ENCODE results near the gene SLC12A3.
"Not testable (repeated sequence)": the region's sequence is repeated elsewhere in the genome, so short reads cannot be mapped to it uniquely, and the experiment has no call there.

The SLC12A3 gene

DNA sequence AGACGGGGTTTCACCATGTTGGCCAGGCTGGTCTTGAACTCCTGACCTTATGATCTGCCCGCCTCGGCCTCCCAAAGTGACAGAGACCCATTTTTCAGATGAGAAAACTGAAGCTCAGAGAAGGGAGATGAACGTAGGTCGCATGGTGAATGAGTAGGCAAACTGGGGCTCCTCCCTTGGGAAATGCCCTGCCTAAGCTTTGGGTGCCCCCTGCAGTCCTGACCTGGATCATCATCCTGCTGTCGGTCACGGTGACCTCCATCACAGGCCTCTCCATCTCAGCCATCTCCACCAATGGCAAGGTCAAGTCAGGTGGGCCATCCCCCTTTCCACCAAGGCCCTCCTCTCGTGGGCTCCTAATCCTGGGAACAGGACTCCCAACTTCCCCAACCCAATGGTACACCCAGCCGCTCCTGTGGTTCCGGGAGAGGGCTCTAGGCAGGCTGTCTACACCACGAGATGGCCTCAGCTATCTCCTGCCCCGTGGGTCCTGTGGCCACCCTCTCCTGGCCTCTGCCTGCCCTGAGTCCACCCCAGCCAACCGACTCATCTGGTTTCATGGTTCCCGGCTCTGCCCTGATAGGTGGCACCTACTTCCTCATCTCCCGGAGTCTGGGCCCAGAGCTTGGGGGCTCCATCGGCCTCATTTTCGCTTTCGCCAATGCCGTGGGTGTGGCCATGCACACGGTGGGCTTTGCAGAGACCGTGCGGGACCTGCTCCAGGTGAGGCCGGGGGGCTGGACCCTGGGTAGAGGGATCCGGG, 4.7 kb downstream of the SLC12A3 start:
- DNase-seq: no peak

DNA sequence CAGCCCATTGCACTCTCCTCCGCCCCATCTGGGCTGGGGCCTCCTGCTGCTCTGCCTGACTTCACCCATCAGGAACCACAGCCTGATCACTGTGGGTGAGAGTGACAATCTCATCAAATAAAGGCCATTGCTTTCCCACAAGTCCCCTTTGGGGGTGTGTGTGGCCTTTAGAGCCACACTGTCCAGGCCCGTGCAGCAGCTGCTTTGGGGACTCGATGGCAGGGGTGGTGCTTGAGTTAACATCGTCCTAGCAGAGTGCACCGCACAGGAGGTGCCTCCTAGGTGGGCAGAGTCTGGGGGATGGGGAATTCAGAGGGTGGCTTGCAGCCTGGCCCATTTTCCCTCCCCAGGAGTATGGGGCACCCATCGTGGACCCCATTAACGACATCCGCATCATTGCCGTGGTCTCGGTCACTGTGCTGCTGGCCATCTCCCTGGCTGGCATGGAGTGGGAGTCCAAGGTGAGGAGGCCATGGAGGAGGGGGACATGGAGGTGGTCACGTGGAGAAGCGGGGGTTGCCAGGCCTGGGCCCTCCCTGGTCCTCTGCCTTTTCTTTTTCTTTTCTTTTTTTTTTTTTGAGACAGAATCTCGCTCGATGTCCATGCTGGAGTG, 5.4 kb downstream of the SLC12A3 start:
- DNase-seq: no peak

DNA sequence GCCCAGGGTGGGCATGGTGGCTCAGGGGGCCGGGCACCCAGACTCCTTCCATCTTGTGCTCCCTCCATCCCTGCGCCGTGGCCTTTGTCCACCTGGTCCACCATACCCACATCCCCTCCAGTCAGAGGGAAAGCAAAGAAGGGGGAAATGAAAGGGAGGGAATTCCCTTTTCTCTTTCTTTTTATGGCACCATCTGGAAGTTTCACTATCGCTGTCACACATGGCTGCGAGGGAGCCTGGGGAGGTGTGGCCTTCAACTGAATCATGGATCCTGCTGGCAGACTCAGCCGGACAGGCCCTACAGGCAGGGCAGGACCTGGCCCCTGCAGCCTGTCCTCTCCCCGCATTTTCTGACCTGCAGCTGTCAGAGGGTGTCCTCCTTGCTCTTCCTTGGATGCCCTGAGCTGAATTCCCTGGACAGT, 6.2 kb downstream of the SLC12A3 start:
- no peak for DNase-seq

DNA sequence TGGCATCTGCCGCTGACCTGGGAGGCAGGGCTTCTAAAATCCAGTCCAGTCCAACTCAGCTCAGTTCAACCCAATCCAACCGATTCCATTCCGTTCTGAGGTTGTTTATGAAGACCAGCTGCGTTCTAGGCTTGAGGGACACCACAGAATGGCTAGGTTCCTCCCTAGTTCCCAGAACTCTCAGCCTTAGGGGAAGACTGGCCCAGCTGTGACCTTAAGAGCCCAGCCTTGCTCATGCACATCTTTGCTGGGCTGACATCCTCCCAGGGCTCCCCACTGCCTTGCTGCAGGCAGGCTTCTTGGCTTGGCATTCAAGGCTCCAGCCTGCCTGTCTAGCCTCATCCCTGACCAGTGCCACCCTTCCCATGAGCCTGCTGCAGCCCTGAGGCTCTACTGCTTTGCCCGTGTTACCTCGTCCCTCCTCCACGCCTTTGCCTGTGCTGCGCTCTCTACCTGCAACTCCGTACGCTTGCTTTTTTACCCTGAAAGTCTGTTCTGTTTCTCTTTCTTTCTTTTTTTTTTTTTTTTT, 7.9 kb downstream of the SLC12A3 start:
- DNase-seq: no peak

DNA sequence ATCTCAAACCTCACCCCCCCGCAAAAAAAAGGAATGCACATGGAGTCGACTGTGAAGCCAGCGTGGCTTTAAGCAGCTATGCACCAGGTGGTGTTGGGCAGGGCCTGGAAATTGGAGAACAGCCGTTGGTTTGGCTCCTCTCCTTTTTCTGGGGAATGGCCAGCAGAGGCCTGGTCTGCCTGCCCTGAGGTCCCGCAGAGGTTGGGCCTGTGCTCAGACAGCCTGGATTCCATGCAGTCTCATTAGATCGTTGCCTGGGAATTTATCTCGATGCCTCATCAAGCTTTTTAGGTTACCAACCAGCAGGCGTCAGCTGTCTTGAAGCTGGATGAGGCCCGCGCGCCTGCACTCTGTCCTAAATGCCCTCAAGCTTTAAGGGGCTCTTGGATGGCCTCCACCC, 9.8 kb downstream of the SLC12A3 start:
- no peak for DNase-seq

DNA sequence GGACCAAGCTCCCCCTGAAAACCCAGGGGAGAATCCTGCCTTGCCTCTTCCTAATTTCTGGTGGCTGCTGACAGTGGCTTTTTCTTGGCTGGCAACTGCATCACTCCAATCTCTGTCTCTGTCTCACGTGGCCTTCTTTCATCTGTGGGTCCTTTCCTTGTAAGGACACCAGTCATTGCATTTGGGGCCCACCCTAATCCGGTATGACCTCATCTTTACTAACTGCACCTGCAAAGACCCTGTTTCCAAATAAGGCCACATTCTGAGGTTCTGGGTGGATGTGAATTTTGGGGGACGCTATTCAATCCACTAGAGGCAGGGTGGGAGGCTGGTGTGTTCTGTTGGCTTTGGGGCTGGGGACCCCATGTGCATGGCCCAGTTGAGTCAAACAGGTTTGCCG, 11.0 kb downstream of the SLC12A3 start:
- DNase-seq: no peak

DNA sequence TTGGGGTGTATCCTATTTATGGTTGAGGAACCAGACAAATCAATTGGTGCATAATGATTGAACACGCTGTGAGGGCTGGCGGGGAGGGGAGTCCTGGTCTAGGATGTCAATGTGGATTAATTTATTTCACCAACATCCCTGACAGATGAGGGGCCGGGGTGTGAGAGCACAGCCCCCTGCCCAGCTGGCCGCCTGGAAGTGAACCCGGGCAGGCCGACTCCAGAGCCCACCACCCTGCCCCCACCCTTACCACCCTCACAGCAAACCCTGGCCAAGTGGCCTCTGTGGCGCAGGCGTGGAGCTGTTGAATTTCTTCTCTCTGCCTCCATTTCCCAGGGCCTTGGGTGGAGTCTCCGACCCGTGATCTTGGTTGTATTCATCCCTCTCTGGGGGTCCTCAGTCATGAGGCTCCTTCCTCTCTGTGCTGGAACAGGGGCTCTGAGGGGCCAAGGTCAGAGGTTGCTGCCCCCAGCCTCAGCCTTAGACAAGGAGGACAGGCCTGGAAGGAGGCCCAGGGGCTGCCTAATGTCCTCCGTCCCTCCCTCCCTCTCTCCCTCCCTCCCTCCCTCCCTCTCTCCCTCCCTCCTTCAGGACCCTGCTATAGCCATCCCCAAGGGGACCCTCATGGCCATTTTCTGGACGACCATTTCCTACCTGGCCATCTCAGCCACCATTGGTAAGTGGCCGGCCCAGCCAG, 12.6 kb downstream of the SLC12A3 start:
- no peak for DNase-seq

DNA sequence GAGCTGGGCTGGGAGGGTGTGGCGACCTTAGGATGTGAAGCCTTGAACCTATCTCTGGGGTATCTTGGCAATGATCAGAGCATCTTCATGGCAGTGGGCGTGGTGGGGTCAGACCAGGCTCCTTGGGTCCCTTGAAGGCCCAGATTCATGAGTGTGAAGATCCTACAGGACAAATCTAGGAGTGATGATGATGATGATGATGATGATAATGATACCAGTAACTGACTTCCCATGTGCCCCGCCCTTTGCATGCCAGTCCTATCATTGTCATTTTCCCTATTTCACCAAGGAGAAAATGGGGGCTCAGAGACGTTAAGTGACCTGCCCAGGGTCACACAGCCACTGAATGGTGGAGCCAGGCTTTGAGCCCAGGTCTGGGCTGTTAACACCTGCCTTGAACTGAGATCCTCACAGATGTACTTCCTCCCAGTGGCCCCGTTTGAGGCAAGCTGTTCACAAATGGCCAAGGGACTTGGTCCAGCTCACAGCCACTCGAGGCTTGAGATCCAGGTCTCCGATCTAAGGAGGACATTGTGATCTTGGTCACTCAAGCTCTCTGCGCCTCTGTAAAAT, 13.4 kb downstream of the SLC12A3 start:
- no peak for DNase-seq

DNA sequence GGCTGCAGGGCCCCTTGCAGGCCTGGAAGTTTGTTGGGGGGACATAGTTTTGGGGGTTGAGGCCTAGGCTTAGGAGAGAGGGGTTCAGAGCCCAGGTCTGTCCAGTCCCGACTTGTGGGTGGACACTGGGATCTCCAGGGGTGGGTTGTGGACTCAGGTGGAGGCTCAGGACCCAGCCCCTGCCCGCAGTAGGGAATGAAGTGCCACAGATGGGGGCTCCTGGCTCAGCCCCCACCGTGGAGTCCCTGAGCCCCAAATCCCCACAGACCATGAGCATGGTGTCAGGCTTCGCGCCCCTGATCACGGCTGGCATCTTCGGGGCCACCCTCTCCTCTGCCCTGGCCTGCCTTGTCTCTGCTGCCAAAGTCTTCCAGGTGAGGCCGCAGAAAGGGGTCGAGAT, 14.3 kb downstream of the SLC12A3 start:
- no peak for DNase-seq

DNA sequence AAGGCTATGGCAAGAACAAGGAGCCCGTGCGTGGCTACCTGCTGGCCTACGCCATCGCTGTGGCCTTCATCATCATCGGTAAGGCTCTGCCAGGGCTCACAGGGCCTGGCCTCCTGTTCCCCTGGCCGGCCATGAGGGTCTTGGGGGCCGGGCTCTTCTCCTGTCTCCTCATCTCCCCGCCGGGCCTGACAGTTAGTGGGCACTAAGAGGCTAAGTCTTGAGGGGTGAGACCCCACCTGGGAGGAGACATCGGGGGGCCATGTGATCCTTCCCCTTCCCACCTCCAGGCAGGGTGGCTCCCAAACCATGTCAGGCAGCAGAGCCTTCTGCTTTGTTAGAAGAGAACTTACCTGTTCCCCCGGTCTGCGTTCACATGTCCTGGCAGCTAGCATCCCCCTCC, 15.2 kb downstream of the SLC12A3 start:
- no peak for DNase-seq

DNA sequence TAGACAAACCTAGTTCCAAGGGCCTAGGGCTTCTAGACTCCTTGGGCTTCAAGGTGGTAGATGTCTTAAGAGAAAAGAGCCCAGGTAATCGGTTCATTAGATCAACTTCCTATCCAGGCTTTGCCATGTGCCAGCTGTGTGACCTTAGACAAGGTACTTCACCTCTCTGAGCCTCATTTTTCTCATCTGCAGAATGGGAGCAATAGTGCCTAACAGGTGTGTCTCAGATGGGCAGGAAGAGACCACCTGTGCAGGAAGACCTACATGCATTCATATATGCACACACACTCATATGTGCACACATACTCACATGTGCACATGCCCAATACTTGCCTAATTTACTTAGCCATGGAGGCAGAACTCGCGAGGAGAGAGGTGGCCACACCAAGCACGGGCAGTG, 15.7 kb downstream of the SLC12A3 start:
- DNase-seq: no peak

DNA sequence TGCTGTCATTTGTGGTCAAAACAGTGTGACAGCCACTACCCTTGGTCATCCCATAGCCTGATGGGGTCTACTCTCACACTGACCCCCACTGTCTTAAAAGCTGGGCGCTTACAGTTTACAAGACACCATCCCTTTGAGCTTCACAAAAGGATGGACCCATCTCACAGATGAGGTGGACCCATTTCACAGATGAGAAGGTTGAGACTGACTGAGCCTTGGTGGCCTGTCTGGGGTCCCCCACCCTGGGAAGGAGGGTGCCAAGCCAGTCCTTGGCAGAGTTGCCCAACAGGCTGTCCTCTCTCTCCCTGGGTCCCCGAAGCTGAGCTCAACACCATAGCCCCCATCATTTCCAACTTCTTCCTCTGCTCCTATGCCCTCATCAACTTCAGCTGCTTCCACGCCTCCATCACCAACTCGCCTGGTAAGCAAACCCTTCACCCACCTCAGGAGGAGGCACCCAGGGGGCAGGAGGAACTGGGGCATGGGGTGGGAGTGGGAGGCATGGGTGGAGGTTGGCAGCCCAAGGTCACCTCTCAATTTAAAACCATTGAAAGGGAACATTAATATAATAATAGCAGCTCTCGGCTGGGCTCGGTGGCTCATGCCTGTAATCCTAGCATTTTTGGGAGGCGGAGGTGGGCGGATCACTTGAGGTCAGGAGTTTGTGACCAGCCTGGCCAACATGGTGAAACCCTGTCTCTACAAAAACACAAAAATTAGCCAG, 17.2 kb downstream of the SLC12A3 start:
- no peak for DNase-seq

DNA sequence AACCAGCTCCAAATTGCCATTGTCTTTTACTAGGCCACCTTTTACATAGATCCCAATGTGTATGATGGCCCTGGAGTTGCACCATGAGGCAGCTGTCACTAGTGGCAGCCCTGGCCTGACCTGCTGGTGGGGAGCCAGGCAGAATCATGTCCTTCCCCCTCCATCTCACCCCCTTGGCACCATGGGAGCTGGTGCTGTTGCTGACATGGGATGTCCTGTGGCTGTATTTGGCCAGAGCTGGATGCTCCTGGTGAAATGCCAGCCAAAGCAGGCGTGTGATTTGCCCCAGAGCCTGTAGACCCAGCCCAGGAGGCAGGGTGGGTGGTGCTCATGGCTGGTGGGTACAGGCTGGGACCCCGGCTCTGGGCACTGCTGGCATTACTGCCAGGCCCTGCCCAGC, 18.6 kb downstream of the SLC12A3 start:
- no peak for DNase-seq

DNA sequence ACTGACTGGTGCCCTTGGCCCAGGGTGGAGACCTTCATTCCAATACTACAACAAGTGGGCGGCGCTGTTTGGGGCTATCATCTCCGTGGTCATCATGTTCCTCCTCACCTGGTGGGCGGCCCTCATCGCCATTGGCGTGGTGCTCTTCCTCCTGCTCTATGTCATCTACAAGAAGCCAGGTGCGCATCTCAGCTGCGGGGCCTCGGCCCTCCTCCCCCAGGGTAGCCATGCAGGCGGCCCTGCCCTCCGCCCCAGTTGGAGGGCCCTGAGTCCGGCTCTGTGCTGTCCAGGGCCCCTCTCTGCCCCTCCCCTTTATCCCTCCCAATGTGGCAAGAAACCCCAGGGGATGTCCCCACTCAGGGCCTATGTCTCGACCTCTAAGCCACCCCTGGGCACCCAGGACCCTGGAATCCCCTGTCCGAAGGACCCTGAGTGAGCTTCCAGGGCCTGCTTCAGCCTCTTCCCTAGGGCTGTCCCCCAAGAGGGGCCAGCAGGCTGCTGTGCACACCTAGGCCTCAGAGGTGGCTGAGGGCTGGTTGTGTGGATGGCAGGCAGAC, 19.1 kb downstream of the SLC12A3 start:
- no peak for DNase-seq

DNA sequence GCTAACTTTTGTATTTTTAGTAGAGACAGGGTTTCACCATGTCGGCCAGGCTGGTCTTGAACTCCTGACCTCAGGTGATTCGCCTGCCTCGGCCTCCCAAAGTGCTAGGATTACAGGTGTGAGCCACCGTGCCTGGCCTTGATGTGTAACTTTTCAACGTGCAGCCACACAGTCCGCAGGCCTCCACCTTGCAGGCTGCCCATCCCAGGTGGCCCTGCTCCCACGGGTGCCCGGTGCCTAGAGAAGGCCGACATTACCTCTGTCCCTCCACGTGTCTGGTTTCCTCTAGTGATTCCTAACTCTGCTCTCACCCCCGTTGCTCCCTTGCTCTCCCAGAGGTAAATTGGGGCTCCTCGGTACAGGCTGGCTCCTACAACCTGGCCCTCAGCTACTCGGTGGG, 19.9 kb downstream of the SLC12A3 start:
- not testable (repeated sequence) for DNase-seq

DNA sequence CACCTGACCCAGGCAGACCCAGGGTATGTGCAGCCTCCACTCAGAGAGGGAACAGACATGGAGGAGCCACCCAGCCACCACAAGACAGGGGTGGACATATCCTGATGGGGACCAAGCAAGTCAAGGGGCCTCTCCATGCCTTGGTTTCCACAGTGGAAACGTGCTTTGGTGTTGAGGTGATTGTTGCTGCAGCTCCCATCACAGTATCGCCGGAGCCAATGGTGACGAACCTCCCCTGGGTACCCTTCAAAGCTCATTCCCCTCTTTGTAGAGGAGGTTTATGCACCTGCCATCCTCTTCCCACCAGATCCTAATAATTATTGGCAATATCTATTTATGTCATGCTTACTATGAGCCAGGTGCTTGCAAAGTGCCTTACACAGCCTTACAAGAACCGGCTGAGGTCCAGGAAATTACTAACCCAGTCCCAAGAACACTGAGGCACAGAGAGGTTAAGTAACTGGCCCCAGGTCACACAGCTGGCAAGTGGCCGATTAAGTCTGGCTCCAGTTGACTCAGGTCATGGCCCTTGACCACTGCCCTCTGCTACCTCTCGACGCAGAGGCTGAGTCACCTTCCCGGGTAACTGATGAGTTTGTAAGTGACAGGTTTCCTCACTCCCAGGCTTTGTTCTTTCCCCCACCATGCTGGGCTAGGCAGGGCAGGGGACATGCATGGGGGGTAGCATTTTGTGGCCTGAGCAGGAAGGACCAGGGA, 20.6 kb downstream of the SLC12A3 start:
- no peak for DNase-seq

DNA sequence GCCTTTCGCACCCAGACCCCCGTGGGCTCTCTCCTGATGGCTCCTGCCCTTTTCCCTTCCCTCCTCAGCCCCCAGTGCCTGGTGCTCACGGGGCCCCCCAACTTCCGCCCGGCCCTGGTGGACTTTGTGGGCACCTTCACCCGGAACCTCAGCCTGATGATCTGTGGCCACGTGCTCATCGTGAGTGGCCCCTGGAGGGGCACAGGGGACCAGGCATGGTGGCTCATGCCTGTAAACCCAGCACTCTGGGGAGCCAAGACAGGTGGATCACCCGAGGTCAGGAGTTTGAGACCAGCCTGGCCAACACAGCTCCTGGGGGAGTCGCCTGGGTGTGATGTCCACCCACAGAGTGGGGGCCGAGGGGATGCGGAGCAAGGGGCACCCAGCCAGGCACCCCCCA, 21.3 kb downstream of the SLC12A3 start:
- no peak for DNase-seq

DNA sequence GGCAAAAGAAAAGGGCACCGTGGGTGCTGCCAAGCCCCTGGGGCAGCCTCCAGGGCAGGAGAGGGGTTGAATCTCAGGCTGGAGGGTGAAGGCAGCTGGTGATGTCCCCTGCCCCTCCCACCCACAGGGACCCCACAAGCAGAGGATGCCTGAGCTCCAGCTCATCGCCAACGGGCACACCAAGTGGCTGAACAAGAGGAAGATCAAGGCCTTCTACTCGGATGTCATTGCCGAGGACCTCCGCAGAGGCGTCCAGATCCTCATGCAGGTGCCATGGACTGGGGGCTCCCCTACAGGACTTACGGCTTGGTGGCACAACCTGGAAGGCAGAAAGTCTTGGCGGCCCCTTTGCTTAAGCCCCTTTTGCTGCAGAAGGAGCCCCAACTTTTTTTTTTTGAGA, 21.8 kb downstream of the SLC12A3 start:
- no peak for DNase-seq

DNA sequence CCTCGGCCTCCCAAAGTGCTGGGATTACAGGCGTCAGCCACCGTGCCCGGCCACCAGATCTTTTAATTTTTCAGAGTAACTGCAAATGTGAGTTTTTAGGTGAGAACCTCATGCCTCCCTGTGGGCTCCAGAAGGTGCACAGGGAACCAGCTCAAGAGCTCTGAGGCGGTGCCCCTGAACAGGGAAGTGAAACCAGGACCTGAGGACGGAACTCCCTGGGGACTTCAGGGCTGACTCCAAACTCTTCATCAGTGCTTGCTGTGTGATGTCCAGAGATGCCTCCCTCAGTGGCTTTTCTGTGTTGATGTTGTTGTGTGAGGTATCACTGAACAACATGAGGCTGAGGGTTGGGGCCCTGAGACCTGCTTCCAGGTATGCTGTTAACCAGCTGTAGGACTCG, 23.8 kb downstream of the SLC12A3 start:
- DNase-seq: no peak

DNA sequence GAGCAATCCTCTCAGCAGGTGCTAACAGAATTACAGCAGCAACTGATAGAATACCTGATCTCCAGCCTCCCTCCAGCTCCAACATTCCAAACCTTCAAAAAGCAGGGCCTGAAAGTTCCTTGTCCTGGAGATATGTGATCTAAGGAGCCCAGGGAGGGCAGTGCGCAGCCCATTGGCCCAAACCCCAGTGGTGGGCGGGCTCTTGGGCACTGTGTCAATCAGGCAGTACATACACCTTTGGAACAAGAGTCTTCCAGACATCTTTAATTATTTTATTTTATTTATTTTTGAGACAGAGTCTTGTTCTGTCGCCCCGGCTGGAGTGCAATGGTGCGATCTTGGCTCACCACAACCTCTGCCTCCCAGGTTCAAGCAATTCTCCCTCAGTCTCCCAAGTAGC, 24.2 kb downstream of the SLC12A3 start:
- no peak for DNase-seq

DNA sequence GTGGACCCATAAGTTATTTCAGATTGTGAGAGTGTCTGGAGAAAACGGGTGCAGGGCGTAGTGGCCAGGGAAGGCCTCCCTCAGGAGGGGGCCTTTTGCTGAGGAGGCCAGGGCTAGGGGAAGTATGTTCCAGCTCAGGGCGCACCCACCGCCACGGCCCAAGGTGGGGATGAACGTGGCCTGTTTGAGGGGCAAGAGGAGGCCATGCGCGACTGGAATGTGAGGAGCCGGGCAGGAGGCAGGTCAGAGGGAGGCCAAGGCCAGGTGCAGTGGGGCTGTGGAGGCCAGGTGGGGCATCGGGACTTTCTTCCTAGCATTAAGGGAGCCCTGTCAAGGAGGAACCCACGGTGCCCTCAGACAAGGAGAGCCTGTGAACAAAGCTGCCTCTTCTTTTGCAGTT, 26.7 kb downstream of the SLC12A3 start:
- no peak for DNase-seq

DNA sequence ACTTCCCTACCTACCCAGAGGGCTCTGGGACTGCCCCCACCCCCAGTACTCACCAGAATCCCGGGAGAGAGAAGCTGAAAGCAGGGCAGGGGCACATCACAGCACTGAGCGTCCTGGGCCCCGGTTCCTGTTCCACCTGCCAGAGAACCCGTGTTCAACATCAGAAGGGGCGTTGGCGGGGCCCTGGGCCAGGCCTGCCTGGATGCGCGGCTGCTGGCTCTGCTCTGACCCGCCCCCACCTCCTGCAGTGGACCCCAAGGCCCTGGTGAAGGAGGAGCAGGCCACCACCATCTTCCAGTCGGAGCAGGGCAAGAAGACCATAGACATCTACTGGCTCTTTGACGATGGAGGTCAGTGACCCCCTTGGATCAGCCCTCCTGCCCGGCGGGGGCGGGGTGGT, 27.7 kb downstream of the SLC12A3 start:
- no peak for DNase-seq
